ENCODE measurements around the gene TEX10.
A peak's percentile ranks its signal among the peaks of the same experiment; 100 is the strongest.
"Not testable (repeated sequence)": the region's sequence is repeated elsewhere in the genome, so short reads cannot be mapped to it uniquely, and the experiment has no call there.

The TEX10 gene

DNA sequence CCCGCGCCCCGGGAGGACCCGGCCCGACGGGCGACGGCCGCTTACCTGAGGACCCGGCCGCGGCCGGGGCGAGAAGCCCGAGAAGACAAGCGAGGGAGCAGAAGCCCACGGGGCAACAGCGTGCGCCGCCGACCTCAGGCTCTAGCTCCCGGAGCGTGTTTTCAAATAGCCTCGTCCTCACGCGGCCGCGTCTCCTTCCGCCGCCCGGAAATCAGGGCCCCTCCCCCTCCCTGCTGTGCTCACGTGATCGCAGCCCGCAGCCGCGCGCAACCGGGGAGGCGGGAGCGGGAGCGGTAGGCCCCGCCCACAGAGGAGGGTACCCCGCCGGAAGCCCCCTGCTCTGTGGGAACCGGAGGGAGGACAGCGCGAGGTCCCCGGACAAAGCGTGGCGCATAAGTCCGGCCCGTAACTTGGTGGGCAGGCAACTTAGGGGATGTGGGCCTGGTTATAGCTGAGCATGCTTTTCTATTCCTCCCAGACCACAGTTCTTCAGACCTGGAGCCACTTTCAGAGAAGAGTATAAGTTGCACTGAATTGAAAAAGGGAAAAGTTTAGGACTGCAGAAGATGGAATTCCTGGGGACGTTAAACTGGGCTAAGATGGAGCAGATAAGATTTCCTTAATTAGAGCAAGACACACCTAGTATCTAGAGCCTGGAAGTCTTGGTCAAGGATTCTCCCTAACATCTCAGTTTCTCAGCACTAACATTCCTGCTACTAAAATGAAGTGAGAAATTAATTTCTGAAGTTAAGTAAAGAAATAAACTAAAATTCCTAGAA lies at the start of gene TEX10:
TEX10 (minus strand) TSS at position 216 of the 779 bp plus-strand sequence. CDS start 3,579 bp downstream, outside the sequence.
- Histone ChIP-seq H3K9ac (ENCODE audit: low read length) (peak within 1 kb of the TSS; percentile 29), H3K27me3 (ENCODE audit: control insufficient read depth, insufficient read depth, low read length) (no peaks in the 10 kb centered on the region), H3K27ac (ENCODE audit: low read depth, low read length) (peak within 1 kb of the TSS; percentile 81), H3K4me3 (ENCODE audit: low read length) (peak within 1 kb of the TSS; percentile 93), H3K36me3 (ENCODE audit: control insufficient read depth, insufficient read depth, low read length) (no peaks in the 10 kb centered on the region), H3K4me1 (ENCODE audit: control insufficient read depth, insufficient read depth, low read length) (peaks cover 4% of the 10 kb centered on the region)

DNA sequence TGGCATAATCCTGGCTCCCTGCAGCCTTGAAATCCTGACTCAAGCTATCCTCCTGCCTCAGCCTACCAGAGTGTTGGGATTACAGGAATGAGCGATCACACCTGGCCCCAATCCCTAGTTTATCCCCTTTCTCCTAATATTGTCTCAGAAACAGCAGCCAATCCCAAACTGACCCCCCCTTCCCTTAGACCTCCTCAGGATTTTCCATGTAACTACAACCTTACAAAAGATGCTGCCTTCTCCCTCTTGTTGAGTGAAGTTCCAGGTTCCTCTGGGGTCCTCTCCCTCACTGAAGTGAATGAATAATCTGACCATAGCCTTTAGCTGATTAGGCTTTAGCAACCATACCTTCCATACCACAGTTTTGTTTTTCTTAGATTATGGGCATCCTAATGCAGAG lies 48.3 kb upstream of the TEX10 start:
- Histone ChIP-seq H3K4me3 (ENCODE audit: low read length) (no peak overlapping the region), H3K36me3 (ENCODE audit: control insufficient read depth, insufficient read depth, low read length) (no peaks in the 10 kb centered on the region), H3K9ac (ENCODE audit: low read length) (no peak overlapping the region), H3K27me3 (ENCODE audit: control insufficient read depth, insufficient read depth, low read length) (no peaks in the 10 kb centered on the region), H3K4me1 (ENCODE audit: control insufficient read depth, insufficient read depth, low read length) (no peaks in the 10 kb centered on the region), H3K27ac (ENCODE audit: low read depth, low read length) (no peak overlapping the region)

DNA sequence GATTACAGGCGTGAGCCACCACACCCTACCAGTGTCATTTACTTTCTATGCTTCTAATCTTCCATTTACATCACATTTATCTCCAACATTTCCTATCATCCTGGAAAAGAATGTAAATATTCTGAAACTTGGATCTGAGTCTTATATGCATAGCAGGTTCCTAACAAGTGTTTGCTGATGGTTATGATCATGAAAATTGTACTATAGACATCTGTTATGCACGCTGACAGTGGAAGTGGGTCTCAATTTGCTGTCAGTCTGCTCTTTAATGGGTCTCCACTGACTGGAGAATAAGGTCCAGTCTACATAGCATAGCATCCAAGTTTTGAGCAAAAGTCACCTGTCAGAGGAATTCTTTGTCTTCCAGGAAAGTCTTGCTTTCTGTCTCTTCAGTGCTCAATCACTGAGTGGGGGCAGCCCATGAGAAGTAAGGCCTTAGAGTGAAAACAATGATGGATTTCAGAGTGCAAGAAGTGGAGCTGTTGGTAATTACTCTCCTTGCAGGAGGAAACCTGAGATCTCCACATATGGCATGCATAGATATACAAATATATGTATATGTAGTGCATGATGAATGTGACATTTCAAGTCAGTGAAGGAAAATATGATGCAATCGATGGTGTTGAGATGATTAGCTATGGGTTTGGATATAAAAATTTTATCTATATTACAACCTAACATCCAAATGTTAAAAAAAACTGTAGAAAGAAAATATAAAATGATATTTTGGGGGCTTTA lies 45.0 kb upstream of the TEX10 start:
- H3K9ac ChIP-seq (ENCODE audit: low read length), result no peak overlapping the region

DNA sequence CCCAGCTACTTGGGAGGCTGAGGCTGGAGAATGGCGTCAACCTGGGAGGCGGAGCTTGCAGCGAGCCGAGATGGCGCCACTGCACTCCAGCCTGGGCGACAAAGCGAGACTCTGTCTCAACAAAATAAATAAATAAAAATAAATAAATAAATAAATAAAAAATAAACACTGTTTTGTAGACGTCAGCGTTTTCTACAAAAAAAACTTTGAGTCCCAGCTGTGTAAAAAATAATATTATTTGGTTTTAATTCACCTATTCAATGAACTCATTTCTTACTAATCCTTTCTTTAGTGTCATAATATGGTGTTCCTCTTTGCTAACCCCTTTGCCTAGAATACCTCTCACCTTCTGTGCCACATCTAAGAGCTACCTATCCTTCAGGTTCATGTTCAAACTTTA lies 44.0 kb upstream of the TEX10 start:
- no peak overlapping the region for H3K4me3 ChIP-seq (ENCODE audit: low read length)
- no peak overlapping the region for H3K9ac ChIP-seq (ENCODE audit: low read length)
- H3K4me1 ChIP-seq (ENCODE audit: control insufficient read depth, insufficient read depth, low read length), result no peaks in the 10 kb centered on the region
- H3K27me3 ChIP-seq (ENCODE audit: control insufficient read depth, insufficient read depth, low read length), result no peaks in the 10 kb centered on the region
- no peak overlapping the region for H3K27ac ChIP-seq (ENCODE audit: low read depth, low read length)
- H3K36me3 ChIP-seq (ENCODE audit: control insufficient read depth, insufficient read depth, low read length), result no peaks in the 10 kb centered on the region

More for the DNA sequence above, 45.0 kb upstream of the TEX10 start:
- Histone ChIP-seq H3K27ac (ENCODE audit: low read depth, low read length) (no peak overlapping the region), H3K36me3 (ENCODE audit: control insufficient read depth, insufficient read depth, low read length) (no peaks in the 10 kb centered on the region), H3K4me3 (ENCODE audit: low read length) (no peak overlapping the region), H3K4me1 (ENCODE audit: control insufficient read depth, insufficient read depth, low read length) (no peaks in the 10 kb centered on the region), H3K27me3 (ENCODE audit: control insufficient read depth, insufficient read depth, low read length) (no peaks in the 10 kb centered on the region)

DNA sequence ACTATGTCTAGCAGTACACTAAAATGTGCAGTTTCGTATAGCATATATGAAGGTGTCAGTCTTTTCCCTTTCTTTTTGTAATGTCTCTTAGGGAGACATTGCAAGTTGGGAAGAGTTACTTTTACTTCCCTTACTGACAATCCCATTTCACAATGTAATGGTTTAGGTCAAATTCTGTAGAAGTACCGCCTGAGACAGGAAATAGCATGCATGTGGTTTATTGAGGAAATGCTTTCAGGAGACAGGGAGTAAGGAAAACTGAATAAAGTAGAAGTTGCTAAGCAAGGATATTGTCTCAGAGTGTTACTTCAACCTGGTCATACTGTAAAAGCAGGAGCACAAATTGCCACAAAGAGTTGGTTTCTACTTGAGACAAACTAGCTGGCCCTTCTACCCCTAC lies 42.1 kb upstream of the TEX10 start:
- no peaks in the 10 kb centered on the region for H3K27me3 ChIP-seq (ENCODE audit: control insufficient read depth, insufficient read depth, low read length)
- H3K36me3 ChIP-seq (ENCODE audit: control insufficient read depth, insufficient read depth, low read length), result no peaks in the 10 kb centered on the region
- H3K9ac ChIP-seq (ENCODE audit: low read length), result no peak overlapping the region
- H3K27ac ChIP-seq (ENCODE audit: low read depth, low read length), result no peak overlapping the region
- H3K4me1 ChIP-seq (ENCODE audit: control insufficient read depth, insufficient read depth, low read length), result no peaks in the 10 kb centered on the region
- no peak overlapping the region for H3K4me3 ChIP-seq (ENCODE audit: low read length)

DNA sequence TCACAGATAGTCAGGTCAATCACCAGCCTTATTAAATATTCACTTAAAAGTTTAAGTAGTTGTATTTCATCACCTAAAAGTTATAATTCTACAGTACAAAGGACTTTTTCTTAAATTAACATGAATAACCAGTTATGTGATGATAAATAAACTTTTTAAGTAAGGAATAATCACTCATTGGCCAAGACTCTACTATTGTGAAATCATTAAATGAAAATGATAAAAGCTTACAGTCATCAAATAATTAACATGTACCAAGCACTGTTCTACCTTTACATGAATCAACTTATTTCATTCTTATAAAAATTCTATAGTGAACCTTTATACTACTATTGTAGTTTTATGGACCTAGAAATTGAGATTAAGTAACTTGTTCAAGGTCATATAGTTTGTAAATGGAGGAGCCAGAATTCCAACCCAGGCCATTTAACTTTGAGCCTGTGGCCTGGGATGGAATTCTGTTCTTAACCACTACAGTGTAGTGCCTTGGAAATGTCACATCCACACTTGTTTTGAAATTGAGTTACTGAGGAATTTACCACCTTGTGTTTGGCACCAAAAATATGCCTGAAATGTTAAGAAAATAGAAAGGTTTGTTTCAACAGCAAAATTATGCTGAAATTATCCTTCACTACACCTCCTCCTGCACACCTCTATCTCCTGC lies 41.4 kb upstream of the TEX10 start:
- Histone ChIP-seq H3K27me3 (ENCODE audit: control insufficient read depth, insufficient read depth, low read length) (no peaks in the 10 kb centered on the region), H3K4me3 (ENCODE audit: low read length) (no peak overlapping the region), H3K36me3 (ENCODE audit: control insufficient read depth, insufficient read depth, low read length) (no peaks in the 10 kb centered on the region), H3K4me1 (ENCODE audit: control insufficient read depth, insufficient read depth, low read length) (no peaks in the 10 kb centered on the region), H3K27ac (ENCODE audit: low read depth, low read length) (no peak overlapping the region), H3K9ac (ENCODE audit: low read length) (no peak overlapping the region)

DNA sequence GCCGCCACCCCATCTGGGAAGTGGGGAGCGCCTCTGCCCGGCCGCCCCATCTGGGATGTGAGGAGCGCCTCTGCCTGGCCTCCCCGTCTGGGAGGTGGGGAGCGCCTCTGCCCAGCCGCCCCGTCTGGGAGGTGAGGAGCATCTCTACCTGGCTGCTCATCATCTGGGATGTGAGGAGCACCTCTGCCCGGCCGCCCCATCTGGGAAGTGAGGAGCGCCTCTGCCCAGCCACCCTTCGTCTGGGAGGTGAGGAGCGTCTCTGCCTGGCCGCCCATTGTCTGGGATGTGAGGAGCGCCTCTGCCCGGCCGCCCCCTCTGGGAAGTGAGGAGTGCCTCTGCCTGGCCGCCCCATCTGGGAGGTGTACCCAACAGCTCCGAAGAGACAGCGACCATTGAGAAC lies 40.2 kb upstream of the TEX10 start:
- H3K4me3 ChIP-seq (ENCODE audit: low read length); H3K36me3 ChIP-seq (ENCODE audit: control insufficient read depth, insufficient read depth, low read length); H3K27me3 ChIP-seq (ENCODE audit: control insufficient read depth, insufficient read depth, low read length); H3K4me1 ChIP-seq (ENCODE audit: control insufficient read depth, insufficient read depth, low read length); H3K9ac ChIP-seq (ENCODE audit: low read length); H3K27ac ChIP-seq (ENCODE audit: low read depth, low read length): not testable (repeated sequence)

DNA sequence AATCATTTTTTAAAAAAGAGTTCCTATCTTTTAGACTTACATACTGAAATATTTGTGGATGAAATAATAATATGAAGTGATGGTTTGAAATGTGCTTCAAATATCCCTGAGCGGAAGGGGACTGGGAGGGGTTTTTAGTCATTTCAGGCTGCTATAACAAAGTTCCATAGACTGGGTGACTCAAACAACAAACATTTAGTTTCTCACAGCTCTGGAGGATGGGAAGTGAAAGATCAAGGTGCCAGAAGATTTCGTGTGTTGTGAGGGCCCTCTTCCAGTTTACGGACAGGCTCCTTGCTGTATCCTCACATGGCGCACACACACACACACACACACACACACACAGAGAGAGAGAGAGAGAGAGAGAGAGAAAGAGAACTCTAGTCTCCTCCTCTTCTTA lies 27.1 kb upstream of the TEX10 start:
- Histone ChIP-seq H3K4me3 (ENCODE audit: low read length) (no peak overlapping the region), H3K9ac (ENCODE audit: low read length) (no peak overlapping the region), H3K27ac (ENCODE audit: low read depth, low read length) (no peak overlapping the region), H3K27me3 (ENCODE audit: control insufficient read depth, insufficient read depth, low read length) (no peaks in the 10 kb centered on the region), H3K4me1 (ENCODE audit: control insufficient read depth, insufficient read depth, low read length) (no peaks in the 10 kb centered on the region), H3K36me3 (ENCODE audit: control insufficient read depth, insufficient read depth, low read length) (no peaks in the 10 kb centered on the region)

DNA sequence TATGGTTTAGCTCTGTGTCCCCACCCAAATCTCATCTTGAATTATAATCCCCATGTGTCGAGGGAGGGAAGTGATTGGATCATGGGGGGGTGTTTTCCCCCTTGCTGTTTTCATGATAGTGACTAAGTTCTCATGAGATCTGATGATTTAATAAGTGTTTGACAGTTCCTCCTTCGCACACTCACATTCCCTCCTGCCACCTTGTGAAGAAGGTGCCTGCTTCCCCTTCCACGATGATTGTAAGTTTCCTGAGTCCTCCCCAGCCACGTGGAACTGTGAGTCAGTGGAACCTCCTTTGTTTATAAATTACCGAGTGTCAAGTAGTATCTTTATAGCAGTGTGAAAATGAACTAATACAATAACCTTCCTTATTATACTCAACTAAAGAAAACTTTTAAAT lies 24.3 kb upstream of the TEX10 start:
- Histone ChIP-seq H3K9ac (ENCODE audit: low read length) (no peak overlapping the region), H3K27ac (ENCODE audit: low read depth, low read length) (no peak overlapping the region), H3K4me3 (ENCODE audit: low read length) (no peak overlapping the region), H3K27me3 (ENCODE audit: control insufficient read depth, insufficient read depth, low read length) (no peaks in the 10 kb centered on the region), H3K4me1 (ENCODE audit: control insufficient read depth, insufficient read depth, low read length) (no peaks in the 10 kb centered on the region), H3K36me3 (ENCODE audit: control insufficient read depth, insufficient read depth, low read length) (no peaks in the 10 kb centered on the region)

DNA sequence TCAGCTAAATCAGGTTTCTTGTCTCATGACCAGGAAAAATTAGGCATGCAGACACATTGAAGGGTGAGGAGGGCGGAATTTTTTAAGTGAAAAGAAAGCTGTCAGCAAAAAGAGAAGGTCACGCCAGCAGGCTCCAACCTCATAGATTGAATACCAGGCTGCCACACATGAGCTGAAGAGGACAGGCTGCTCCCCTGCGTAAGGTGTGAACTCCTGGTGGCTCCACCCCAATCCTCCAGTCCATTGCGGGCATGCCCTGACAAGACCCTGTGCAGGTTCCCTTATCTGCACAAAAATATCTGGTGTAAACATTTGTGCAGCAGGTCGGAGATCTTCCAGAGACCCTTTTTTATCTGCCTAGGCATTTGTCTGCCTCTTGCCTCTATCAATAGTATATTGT lies 22.9 kb upstream of the TEX10 start:
- no peak overlapping the region for H3K27ac ChIP-seq (ENCODE audit: low read depth, low read length)
- no peaks in the 10 kb centered on the region for H3K27me3 ChIP-seq (ENCODE audit: control insufficient read depth, insufficient read depth, low read length)
- no peak overlapping the region for H3K9ac ChIP-seq (ENCODE audit: low read length)
- no peaks in the 10 kb centered on the region for H3K4me1 ChIP-seq (ENCODE audit: control insufficient read depth, insufficient read depth, low read length)
- H3K4me3 ChIP-seq (ENCODE audit: low read length), result no peak overlapping the region
- H3K36me3 ChIP-seq (ENCODE audit: control insufficient read depth, insufficient read depth, low read length), result no peaks in the 10 kb centered on the region

DNA sequence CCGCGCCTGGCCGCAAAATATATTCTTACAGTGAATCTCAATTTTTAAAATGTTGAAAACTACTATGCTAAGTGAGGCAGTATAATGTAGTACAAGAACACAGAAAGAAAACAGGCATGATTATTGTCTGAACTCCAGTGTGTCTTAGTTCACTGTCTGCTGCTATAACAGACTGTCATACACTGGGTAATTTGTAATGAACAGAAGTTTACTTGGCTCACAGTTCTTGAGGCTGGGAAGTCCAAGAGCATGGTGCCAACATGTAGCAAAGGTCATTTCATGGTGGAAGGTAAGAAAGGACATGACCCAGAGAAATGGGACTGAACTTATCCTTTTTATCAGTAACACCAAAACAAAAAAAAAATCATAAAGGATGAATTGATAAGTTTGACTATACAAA lies 19.9 kb upstream of the TEX10 start:
- H3K9ac ChIP-seq (ENCODE audit: low read length), result no peak overlapping the region
- no peak overlapping the region for H3K4me3 ChIP-seq (ENCODE audit: low read length)
- no peaks in the 10 kb centered on the region for H3K4me1 ChIP-seq (ENCODE audit: control insufficient read depth, insufficient read depth, low read length)
- H3K27me3 ChIP-seq (ENCODE audit: control insufficient read depth, insufficient read depth, low read length), result no peaks in the 10 kb centered on the region
- no peak overlapping the region for H3K27ac ChIP-seq (ENCODE audit: low read depth, low read length)
- no peaks in the 10 kb centered on the region for H3K36me3 ChIP-seq (ENCODE audit: control insufficient read depth, insufficient read depth, low read length)

DNA sequence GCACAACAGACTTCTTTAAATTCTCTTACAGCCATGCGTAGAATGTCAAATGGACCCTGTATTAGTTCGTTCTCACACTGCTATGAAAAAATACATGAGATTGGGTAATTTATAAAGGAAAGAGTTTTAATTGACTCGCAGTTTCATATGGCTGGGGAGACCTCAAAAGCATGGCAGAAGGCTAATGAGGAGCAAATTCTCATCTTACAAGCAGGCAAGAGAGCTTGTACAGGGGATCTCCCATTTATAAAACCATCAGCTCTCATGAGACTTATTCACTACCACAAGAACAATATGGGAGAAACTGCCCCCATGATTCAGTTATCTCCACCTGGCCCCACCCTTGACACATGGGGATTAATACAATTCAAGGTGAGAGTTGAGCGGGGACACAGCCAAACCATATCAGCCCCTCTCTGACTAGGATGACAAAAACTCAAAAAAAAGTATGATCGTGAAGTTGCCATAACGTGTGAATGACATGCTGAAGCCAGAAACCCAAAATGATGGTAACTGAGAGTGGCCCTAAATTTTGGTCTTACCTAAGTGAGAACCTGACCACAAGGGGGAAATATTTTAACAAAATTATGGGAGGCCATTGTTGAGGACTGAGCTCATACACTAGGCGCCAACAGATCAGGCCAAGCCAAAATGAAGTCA lies 17.5 kb upstream of the TEX10 start:
- no peaks in the 10 kb centered on the region for H3K4me1 ChIP-seq (ENCODE audit: control insufficient read depth, insufficient read depth, low read length)
- H3K9ac ChIP-seq (ENCODE audit: low read length), result no peak overlapping the region
- no peaks in the 10 kb centered on the region for H3K36me3 ChIP-seq (ENCODE audit: control insufficient read depth, insufficient read depth, low read length)
- H3K4me3 ChIP-seq (ENCODE audit: low read length), result no peak overlapping the region
- H3K27ac ChIP-seq (ENCODE audit: low read depth, low read length), result no peak overlapping the region
- H3K27me3 ChIP-seq (ENCODE audit: control insufficient read depth, insufficient read depth, low read length), result no peaks in the 10 kb centered on the region

Data from rectal smooth muscle tissue (tissue), 1 donor.